Activated CD8-positive, alpha-beta T cell treated with anti-CD3 and anti-CD28 coated beads, Interleukin-2, amount 10 ng/mL, durations not matched to agents 7 days and 5 days (primary cell): Measurements from ENCODE around the gene TBPL2. TPM values are rescaled to one million over a fixed set of nuclear protein-coding genes. Genes with fewer than 3 reads are reported as not detected.
"Not testable (repeated sequence)": the region's sequence is repeated elsewhere in the genome, so short reads cannot be mapped to it uniquely, and the experiment has no call there.

ENCODE experiments used
- ATAC-seq: fragments of 150-1000 bp; cut with Tn5 transposase; one replicate; pipeline ENCODE4 v1.10.0; 2021; ENCODE audit warnings: moderate library complexity
- CTCF ChIA-PET: fragments of 350-600 bp; sonication (Branson Sonifier 250); formaldehyde crosslinking; loops from one replicate; lab custom pipeline; 2021; ENCODE audit warnings: antibody characterized with exemption; lab: Charles Lee
- POLR2A ChIA-PET: fragments of 350-600 bp; sonication (Branson Sonifier 250); formaldehyde crosslinking; loops from one replicate; lab custom pipeline; 2021; ENCODE audit warnings: antibody characterized with exemption; lab: Charles Lee
- DNase-seq: peaks from one replicate; pipeline ENCODE4 v3.0.0-alpha.2; 2020
- H3K27ac Mint-ChIP-seq: one replicate; pipeline ENCODE4 v1.8.0; 2021; ENCODE audit warnings: mild to moderate bottlenecking, mixed read lengths
- H3K27me3 Mint-ChIP-seq: one replicate; pipeline ENCODE4 v1.8.0; 2021; ENCODE audit warnings: low read depth, mixed read lengths
- H3K36me3 Mint-ChIP-seq: one replicate; pipeline ENCODE4 v1.8.0; 2021; ENCODE audit warnings: low read depth, mixed read lengths
- H3K4me1 Mint-ChIP-seq: one replicate; pipeline ENCODE4 v1.8.0; 2021; ENCODE audit warnings: low read depth, mixed read lengths
- H3K4me3 Mint-ChIP-seq: one replicate; pipeline ENCODE4 v1.8.0; 2021; ENCODE audit warnings: mild to moderate bottlenecking, mixed read lengths
- H3K9me3 Mint-ChIP-seq: one replicate; pipeline ENCODE4 v1.8.0; 2022; ENCODE audit warnings: mixed read lengths; ENCODE audit not compliant: insufficient read depth
- total RNA-seq, 2 experiments: library from RNA; stranded (reverse); gene quantifications; one replicate each; pipeline ENCODE4 v1.2.3, GENCODE V29; 2021

TBPL2 gene
- total RNA-seq = not detected

GRCh38 chr14:55440385-55440784, at the start of gene TBPL2:
TBPL2 (minus strand) TSS chr14:55440616; CDS start chr14:55440449, 167 bp downstream.
- Mint-ChIP-seq H3K27ac (no peak within 1 kb of the TSS), H3K27me3 (peaks cover 8% of the 10 kb centered on the region), H3K4me3 (no peak within 1 kb of the TSS), H3K9me3 (no peaks in the 10 kb centered on the region), H3K36me3 (no peaks in the 10 kb centered on the region), H3K4me1 (no peaks in the 10 kb centered on the region)
- CTCF ChIA-PET = interaction anchor here (1.1 to 1.4 kb wide), 2 partner anchors 11 to 24 kb away, joined by 3 read pairs; no protein-coding TSS in a partner anchor
- DNase-seq (no peak), ATAC-seq (no peak)
- POLR2A ChIA-PET = no interaction called here

- POLR2A ChIA-PET = no interaction called here
These were observed 47.8 kb upstream of the TBPL2 start for GRCh38 chr14:55488204-55488603.

GRCh38 chr14:55482936-55483605, 42.7 kb upstream of the TBPL2 start:
- no peak for ATAC-seq
- Mint-ChIP-seq H3K4me1 (no peaks in the 10 kb centered on the region), H3K27me3 (peaks cover 4% of the 10 kb centered on the region), H3K36me3 (no peaks in the 10 kb centered on the region), H3K9me3 (no peaks in the 10 kb centered on the region), H3K27ac (no peak overlapping the region), H3K4me3 (no peak overlapping the region)
- ChIA-PET POLR2A (no interaction called here), CTCF (interaction anchor here (0.7 to 1.5 kb wide), 3 partner anchors 36 to 1863 kb away, joined by 3 to 6 read pairs (median 3); no protein-coding TSS in a partner anchor)
- DNase-seq = no peak

More at GRCh38 chr14:55488204-55488603, 47.8 kb upstream of the TBPL2 start:
- H3K9me3 Mint-ChIP-seq = no peaks in the 10 kb centered on the region
- peaks cover 5% of the 10 kb centered on the region for H3K27me3 Mint-ChIP-seq
- ATAC-seq = no peak
- no peaks in the 10 kb centered on the region for H3K36me3 Mint-ChIP-seq
- no peak overlapping the region for H3K27ac Mint-ChIP-seq
- DNase-seq = no peak
- no peaks in the 10 kb centered on the region for H3K4me1 Mint-ChIP-seq
- CTCF ChIA-PET = no interaction called here
- H3K4me3 Mint-ChIP-seq = no peak overlapping the region

GRCh38 chr14:55481769-55482168, 41.4 kb upstream of the TBPL2 start:
- no peak overlapping the region for H3K4me3 Mint-ChIP-seq
- H3K27ac Mint-ChIP-seq = no peak overlapping the region
- peaks cover 4% of the 10 kb centered on the region for H3K27me3 Mint-ChIP-seq
- H3K4me1 Mint-ChIP-seq = no peaks in the 10 kb centered on the region
- ATAC-seq (no peak), DNase-seq (no peak)
- CTCF ChIA-PET = no interaction called here
- H3K36me3 Mint-ChIP-seq = no peaks in the 10 kb centered on the region
- POLR2A ChIA-PET = no interaction called here
- no peaks in the 10 kb centered on the region for H3K9me3 Mint-ChIP-seq

GRCh38 chr14:55477680-55478079, 37.3 kb upstream of the TBPL2 start:
- POLR2A ChIA-PET = no interaction called here
- no peaks in the 10 kb centered on the region for H3K9me3 Mint-ChIP-seq
- no peaks in the 10 kb centered on the region for H3K4me1 Mint-ChIP-seq

GRCh38 chr14:55476448-55476847, 36.0 kb upstream of the TBPL2 start:
- CTCF ChIA-PET = interaction anchor here (1.5 kb wide), 1 partner anchor 14 kb away, joined by 3 read pairs; no protein-coding TSS in a partner anchor
- POLR2A ChIA-PET, H3K27me3 Mint-ChIP-seq, ATAC-seq, H3K36me3 Mint-ChIP-seq, H3K4me1 Mint-ChIP-seq, H3K9me3 Mint-ChIP-seq, DNase-seq, H3K4me3 Mint-ChIP-seq, H3K27ac Mint-ChIP-seq: not testable (repeated sequence)

More at GRCh38 chr14:55477680-55478079, 37.3 kb upstream of the TBPL2 start:
- Mint-ChIP-seq H3K27ac (no peak overlapping the region), H3K4me3 (no peak overlapping the region), H3K36me3 (no peaks in the 10 kb centered on the region), H3K27me3 (no peaks in the 10 kb centered on the region)
- ATAC-seq = no peak
- DNase-seq = no peak
- CTCF ChIA-PET = no interaction called here

- H3K36me3 Mint-ChIP-seq = no peaks in the 10 kb centered on the region
- ChIA-PET POLR2A (no interaction called here), CTCF (no interaction called here)
- no peak for DNase-seq
- H3K9me3 Mint-ChIP-seq = no peaks in the 10 kb centered on the region
- H3K4me1 Mint-ChIP-seq = no peaks in the 10 kb centered on the region
- ATAC-seq = no peak
- H3K4me3 Mint-ChIP-seq = no peak overlapping the region
- H3K27ac Mint-ChIP-seq = no peak overlapping the region
- H3K27me3 Mint-ChIP-seq = peaks cover 11% of the 10 kb centered on the region
These were observed 33.4 kb upstream of the TBPL2 start for GRCh38 chr14:55473786-55474185.

- Mint-ChIP-seq H3K4me1 (no peaks in the 10 kb centered on the region), H3K36me3 (no peaks in the 10 kb centered on the region), H3K27me3 (peaks cover 11% of the 10 kb centered on the region), H3K27ac (no peak overlapping the region), H3K9me3 (no peaks in the 10 kb centered on the region), H3K4me3 (no peak overlapping the region)
- no peak for ATAC-seq
- ChIA-PET CTCF (no interaction called here), POLR2A (no interaction called here)
- DNase-seq = no peak
These were observed 29.6 kb upstream of the TBPL2 start for GRCh38 chr14:55470025-55470424.

GRCh38 chr14:55467307-55467706, 26.9 kb upstream of the TBPL2 start:
- H3K4me3 Mint-ChIP-seq = no peak overlapping the region
- POLR2A ChIA-PET = no interaction called here
- no peaks in the 10 kb centered on the region for H3K4me1 Mint-ChIP-seq
- CTCF ChIA-PET = interaction anchor here (1.6 kb wide), 1 partner anchor 21 kb away, joined by 5 read pairs; no protein-coding TSS in a partner anchor
- no peak overlapping the region for H3K27ac Mint-ChIP-seq
- DNase-seq (no peak), ATAC-seq (no peak)
- H3K9me3 Mint-ChIP-seq = no peaks in the 10 kb centered on the region
- H3K36me3 Mint-ChIP-seq = no peaks in the 10 kb centered on the region
- peaks cover 13% of the 10 kb centered on the region for H3K27me3 Mint-ChIP-seq

GRCh38 chr14:55458800-55459515, 18.5 kb upstream of the TBPL2 start:
- Mint-ChIP-seq H3K27me3 (peaks cover 6% of the 10 kb centered on the region), H3K36me3 (no peaks in the 10 kb centered on the region), H3K4me3 (no peak overlapping the region), H3K4me1 (no peaks in the 10 kb centered on the region), H3K27ac (no peak overlapping the region), H3K9me3 (no peaks in the 10 kb centered on the region)
- no peak for DNase-seq
- ChIA-PET CTCF (interaction anchor here (1.2 kb wide), 1 partner anchor 13 kb away, joined by 3 read pairs; no protein-coding TSS in a partner anchor), POLR2A (interaction anchor here (0.6 kb wide), 1 partner anchor 1444 kb away, joined by 3 read pairs; no protein-coding TSS in a partner anchor)
- ATAC-seq = no peak

- CTCF ChIA-PET = no interaction called here
- H3K9me3 Mint-ChIP-seq = no peaks in the 10 kb centered on the region
- POLR2A ChIA-PET = no interaction called here
- peaks cover 10% of the 10 kb centered on the region for H3K27me3 Mint-ChIP-seq
- no peak overlapping the region for H3K27ac Mint-ChIP-seq
- H3K4me3 Mint-ChIP-seq = no peak overlapping the region
- no peak for ATAC-seq
- no peaks in the 10 kb centered on the region for H3K4me1 Mint-ChIP-seq
- DNase-seq = no peak
- no peaks in the 10 kb centered on the region for H3K36me3 Mint-ChIP-seq
These were observed 17.1 kb upstream of the TBPL2 start for GRCh38 chr14:55457496-55457895.

GRCh38 chr14:55456411-55456810, 16.0 kb upstream of the TBPL2 start:
- H3K9me3 Mint-ChIP-seq, H3K4me1 Mint-ChIP-seq, POLR2A ChIA-PET, ATAC-seq, H3K4me3 Mint-ChIP-seq, CTCF ChIA-PET, H3K36me3 Mint-ChIP-seq, H3K27ac Mint-ChIP-seq, DNase-seq: not testable (repeated sequence)
- peaks cover 14% of the 10 kb centered on the region for H3K27me3 Mint-ChIP-seq
